A673 (cell line): ENCODE measurements around the gene EGR1.

Source experiments
- EZH2 ChIP-seq: fragments of 200-600 bp; sonication (generic); IDR thresholded peaks from 2 replicates; pipeline ENCODE4 v1.6.1; 2017; ENCODE audit warnings: borderline replicate concordance, low read depth, mild to moderate bottlenecking, mixed read lengths, antibody characterized with exemption, low read length; ENCODE audit not compliant: poor library complexity, severe bottlenecking
- TF ChIP-seq, protein P1 (sequence below): fragments of 300-800, 200-600 bp; sonication (generic); conservative IDR thresholded peaks from 2 replicates; pipeline ENCODE4 v1.5.1; 2017; ENCODE audit warnings: low read depth, mild to moderate bottlenecking, antibody characterized with exemption, low read length, moderate library complexity, mixed read lengths

DNA sequence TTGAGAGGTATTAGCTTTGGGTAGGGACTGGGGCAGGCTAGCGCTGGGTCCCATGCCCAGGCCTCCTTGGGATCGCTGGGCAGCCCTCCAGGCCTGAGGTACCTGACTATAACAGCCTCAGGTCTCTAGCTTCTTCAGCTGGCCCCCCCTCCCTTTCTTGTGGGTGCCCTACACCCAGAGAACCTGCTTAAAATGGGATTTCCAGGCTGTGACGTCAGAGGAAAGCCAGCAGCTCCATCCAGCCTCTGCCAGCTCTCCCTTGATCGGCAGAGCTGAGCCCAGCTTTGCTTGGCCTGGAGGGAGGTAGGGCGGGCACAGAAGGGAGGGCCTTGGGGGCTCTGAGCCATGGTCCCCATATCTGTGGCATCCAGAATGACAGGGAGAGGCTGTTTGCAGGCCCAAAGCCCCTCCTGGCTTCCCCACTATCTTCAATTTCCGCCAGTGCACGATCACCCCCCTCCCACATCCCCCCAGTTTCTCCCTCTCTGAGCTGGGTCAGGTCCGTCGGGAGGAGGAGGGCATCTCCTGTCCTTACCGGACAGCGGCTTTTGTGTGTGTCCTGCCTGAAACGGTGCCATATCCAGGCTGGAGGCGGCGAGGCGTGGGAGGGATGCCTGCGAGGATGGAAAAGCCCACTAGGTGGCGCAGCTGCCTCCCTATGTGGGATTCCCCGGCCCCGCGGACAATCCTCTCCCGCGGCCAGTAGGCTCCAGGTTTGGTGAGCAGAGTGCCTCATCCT, 15.6 kb upstream of the EGR1 start:
- TF ChIP-seq EZH2, result no peak
- TF ChIP-seq, protein P1, sequence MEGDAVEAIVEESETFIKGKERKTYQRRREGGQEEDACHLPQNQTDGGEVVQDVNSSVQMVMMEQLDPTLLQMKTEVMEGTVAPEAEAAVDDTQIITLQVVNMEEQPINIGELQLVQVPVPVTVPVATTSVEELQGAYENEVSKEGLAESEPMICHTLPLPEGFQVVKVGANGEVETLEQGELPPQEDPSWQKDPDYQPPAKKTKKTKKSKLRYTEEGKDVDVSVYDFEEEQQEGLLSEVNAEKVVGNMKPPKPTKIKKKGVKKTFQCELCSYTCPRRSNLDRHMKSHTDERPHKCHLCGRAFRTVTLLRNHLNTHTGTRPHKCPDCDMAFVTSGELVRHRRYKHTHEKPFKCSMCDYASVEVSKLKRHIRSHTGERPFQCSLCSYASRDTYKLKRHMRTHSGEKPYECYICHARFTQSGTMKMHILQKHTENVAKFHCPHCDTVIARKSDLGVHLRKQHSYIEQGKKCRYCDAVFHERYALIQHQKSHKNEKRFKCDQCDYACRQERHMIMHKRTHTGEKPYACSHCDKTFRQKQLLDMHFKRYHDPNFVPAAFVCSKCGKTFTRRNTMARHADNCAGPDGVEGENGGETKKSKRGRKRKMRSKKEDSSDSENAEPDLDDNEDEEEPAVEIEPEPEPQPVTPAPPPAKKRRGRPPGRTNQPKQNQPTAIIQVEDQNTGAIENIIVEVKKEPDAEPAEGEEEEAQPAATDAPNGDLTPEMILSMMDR, result peak; percentile 97
